Lower leg skin (tissue), 4 donors: ENCODE measurements around the gene OCA2. TPM values are rescaled to one million over a fixed set of nuclear protein-coding genes. Genes with fewer than 3 reads are reported as not detected.
A peak's percentile ranks its signal among the peaks of the same experiment; 100 is the strongest.

ENCODE experiments used
- DNase-seq, 2 donors: peaks; one replicate each; pipeline ENCODE4 v3.0.0-alpha.2; 2019; ENCODE audit warnings: low spot score in 2 of 2
- H3K4me3 ChIP-seq: fragments of 200-600 bp; sonication (generic); 2 replicates; pipeline ENCODE4 v1.5.1; 2017; ENCODE audit warnings: mild to moderate bottlenecking, low read depth; ENCODE audit not compliant: poor library complexity, severe bottlenecking
- POLR2A ChIP-seq, 2 donors: fragments of 450-650 bp; IDR thresholded peaks; one replicate each; pipeline ENCODE4 v1.6.1; 2016 to 2017; ENCODE audit warnings: antibody characterized with exemption in 2 of 2, mild to moderate bottlenecking in 1 of 2, moderate library complexity in 1 of 2
- WGBS, 2 donors: methylation state at CpG; one replicate each; pipeline ENCODE4 v1.1.5; 2018; 5-methylcytosine and 5-hydroxymethylcytosine counted together
- intact Hi-C: fragments of 100-400 bp; cut with DNase I; formaldehyde crosslinking; loops from one replicate; pipeline ENCODE4 v1.15.0; 2023; ENCODE audit warnings: low total_unique reads
- total RNA-seq, 4 donors: library from RNA; depleted of rRNA; stranded (reverse); fragments of >200 nt; gene quantifications; one replicate each; pipeline ENCODE4 v1.1.0, GENCODE V29; 2016
- TF ChIP-seq, protein P1 (sequence below), 3 donors: fragments of 450-650 bp; IDR thresholded peaks; one replicate each; pipeline ENCODE4 v1.5.1; 2016; ENCODE audit warnings: antibody characterized with exemption in 3 of 3, mild to moderate bottlenecking in 3 of 3, moderate library complexity in 2 of 3

The OCA2 gene
- total RNA-seq, 4 donors from 2014 or later, result 12.0 to 15.8 (median 13.9) TPM

DNA sequence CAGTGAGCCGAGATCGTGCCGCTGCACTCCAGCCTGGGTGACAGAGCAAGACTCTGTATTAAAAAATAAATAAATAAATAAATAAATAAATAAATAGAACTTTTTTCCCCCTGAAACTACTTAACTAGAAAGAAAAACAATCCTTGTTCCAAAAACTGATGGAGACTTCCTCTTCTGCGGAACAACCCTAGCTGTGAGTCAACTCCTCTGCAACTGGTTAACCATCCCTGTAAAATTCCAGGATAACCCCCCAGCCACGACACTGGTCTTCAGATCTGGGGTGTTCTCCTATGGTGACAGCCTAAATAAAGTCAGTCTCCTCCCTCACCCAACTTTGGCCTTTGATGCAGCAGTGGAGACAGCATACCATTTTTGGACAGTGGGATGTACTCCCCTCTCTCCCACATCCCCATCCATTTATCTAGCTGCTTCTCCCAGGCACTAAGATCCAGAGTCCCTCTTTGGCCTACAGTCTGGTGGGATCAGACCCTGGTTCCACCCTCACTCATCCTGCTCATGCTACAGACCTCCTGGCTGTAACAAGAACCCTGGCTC lies 352.6 kb downstream of the OCA2 start:
- no peak for TF ChIP-seq POLR2A (IDR thresholded peaks at IDR 0.05)
- TF ChIP-seq, protein P1, sequence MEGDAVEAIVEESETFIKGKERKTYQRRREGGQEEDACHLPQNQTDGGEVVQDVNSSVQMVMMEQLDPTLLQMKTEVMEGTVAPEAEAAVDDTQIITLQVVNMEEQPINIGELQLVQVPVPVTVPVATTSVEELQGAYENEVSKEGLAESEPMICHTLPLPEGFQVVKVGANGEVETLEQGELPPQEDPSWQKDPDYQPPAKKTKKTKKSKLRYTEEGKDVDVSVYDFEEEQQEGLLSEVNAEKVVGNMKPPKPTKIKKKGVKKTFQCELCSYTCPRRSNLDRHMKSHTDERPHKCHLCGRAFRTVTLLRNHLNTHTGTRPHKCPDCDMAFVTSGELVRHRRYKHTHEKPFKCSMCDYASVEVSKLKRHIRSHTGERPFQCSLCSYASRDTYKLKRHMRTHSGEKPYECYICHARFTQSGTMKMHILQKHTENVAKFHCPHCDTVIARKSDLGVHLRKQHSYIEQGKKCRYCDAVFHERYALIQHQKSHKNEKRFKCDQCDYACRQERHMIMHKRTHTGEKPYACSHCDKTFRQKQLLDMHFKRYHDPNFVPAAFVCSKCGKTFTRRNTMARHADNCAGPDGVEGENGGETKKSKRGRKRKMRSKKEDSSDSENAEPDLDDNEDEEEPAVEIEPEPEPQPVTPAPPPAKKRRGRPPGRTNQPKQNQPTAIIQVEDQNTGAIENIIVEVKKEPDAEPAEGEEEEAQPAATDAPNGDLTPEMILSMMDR (IDR thresholded peaks at IDR 0.05), result no peak
- intact Hi-C loops, result no loop called here
- WGBS, 2 donors, result 84 to 88% methylated on average over 5 of the region's 5 CpGs

DNA sequence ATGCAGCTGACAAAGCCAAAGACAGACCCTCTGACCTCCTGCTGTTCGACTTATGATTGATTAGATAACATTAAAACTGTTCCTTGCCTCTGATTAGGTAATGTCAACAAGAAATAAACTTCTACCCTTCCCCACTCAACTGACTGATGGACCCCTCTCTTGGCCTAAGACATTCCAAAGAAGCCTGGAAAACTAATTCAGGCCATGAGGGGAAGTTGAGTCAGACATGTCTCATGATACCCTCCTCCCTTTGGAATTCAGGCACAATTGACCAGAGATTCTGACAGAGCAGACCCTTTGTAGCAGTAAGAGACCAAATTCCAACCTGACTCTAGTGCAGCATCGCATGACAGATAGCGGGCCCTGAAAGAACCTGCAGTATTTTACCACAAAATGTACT lies 354.5 kb downstream of the OCA2 start:
- DNase-seq, result no peak
- H3K4me3 ChIP-seq, result no peak overlapping the region
- TF ChIP-seq, protein P1 (IDR thresholded peaks at IDR 0.05), result no peak
- no peak for TF ChIP-seq POLR2A (IDR thresholded peaks at IDR 0.05)
- 92 to 95% methylated on average over 3 of the region's 3 CpGs for WGBS, 2 donors
- intact Hi-C loops, result no loop called here

More for the DNA sequence above, 352.6 kb downstream of the OCA2 start:
- H3K4me3 ChIP-seq, result no peak overlapping the region
- DNase-seq, result peak in 1 of 2 donors; percentile 29

DNA sequence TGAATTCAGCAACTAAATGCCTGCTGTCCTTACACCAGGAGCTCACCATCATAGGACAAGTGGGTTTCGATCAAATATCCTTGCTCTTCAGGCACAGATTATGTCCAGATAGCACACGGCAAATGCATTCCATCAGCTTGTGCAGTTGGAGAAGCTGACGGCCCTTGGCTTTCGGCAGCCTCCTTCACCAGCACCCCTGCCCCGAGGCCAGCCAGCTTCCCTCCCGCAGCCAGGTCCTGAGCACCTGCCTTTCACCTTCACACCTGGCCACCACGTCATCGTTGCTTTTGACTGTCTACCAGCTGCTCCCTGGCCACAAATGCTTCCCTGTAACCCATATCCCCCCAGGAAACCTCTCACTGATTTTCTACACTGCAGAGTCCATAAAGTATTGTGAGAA lies 355.5 kb downstream of the OCA2 start:
- 91 to 95% methylated on average over 8 of the region's 8 CpGs for WGBS, 2 donors
- no peak overlapping the region for H3K4me3 ChIP-seq
- TF ChIP-seq, protein P1 (IDR thresholded peaks at IDR 0.05), result no peak
- no peak for TF ChIP-seq POLR2A (IDR thresholded peaks at IDR 0.05)
- DNase-seq, result no peak
- intact Hi-C loops, result no loop called here

DNA sequence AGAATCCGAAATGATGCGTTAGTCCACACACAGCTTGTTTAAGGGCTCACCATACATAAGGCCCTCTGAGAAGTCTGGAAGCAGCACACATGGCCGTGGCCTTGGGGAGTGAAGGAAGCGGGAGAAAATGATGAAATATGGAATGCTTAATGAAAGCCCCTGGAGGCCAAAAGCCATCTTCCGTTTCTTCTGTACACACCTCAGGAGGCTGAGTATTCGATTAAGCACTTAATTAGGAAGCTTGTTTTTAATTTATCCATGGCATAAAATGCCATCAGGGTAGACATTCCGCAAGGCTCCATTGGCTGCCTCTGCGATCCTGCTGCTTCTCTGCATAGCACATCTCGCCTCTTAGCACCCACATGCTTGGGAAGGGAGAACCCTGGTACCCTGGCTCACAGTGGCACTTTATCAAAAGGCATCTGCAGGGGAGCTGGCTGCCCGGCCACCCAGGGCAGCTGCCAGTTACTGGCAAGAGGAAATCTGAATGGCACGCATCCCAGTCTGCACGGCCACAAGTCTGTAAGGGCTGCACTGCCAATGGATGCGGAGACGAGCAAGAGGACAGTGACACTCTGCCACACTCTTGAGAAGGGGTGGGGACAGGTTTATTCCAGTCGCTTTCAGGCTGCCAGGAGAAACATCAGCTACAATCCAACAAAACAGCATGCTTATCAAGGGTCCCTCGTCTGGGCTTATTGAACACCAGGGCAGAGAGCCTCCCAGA lies 356.2 kb downstream of the OCA2 start:
- 79 to 84% methylated on average over 13 to 15 of the region's 16 CpGs for WGBS, 2 donors
- intact Hi-C loops, result no loop called here

DNA sequence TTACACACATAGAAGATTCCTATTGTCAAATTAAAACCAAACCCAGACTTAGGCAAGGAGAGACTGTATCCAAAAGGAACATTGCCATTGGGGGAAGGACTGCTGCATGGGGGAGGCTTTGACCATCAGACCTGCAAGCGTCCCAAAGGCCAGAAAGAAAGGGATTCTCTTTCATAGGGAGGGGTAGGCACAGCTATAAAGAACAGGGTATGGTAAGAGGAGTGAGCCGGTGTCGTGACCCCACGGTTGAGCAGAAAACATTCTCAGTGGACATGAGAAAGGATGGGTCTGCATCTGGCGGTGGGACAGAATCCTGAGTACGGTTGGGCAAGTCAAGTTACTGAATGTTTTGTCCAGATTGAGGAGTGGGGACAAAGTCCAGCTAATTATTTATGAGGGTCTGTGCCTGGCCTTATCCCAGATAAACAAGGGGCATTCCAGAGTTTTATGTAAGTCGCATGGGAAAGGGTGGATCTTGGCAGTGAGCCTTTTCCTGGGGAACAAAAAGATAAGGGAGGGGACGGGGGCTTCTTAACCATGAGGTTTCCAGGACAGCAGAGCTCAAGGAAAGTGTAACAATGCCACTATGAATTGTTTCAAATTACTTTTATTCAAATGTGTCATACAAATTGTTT lies 357.8 kb downstream of the OCA2 start:
- 73 to 78% methylated on average over 8 of the region's 8 CpGs for WGBS, 2 donors
- no peak overlapping the region for H3K4me3 ChIP-seq
- no peak for DNase-seq
- TF ChIP-seq, protein P1 (IDR thresholded peaks at IDR 0.05), result no peak
- TF ChIP-seq POLR2A (IDR thresholded peaks at IDR 0.05), result no peak
- intact Hi-C loops, result no loop called here

More for the DNA sequence above, 356.2 kb downstream of the OCA2 start:
- TF ChIP-seq POLR2A (IDR thresholded peaks at IDR 0.05), result no peak
- TF ChIP-seq, protein P1 (IDR thresholded peaks at IDR 0.05), result no peak
- H3K4me3 ChIP-seq, result no peak overlapping the region
- DNase-seq, result no peak
